ENCODE measurements around the gene CNTNAP2. TPM values are rescaled to one million over a fixed set of nuclear protein-coding genes. Genes with fewer than 3 reads are reported as not detected.

The CNTNAP2 gene
- total and polyA plus RNA-seq, 11 donors, result 0.01 to 2.6 (median 0.31) TPM; not detected in 3

- no peaks in the 10 kb centered on the region for H3K36me3 ChIP-seq
Observed at GRCh38 chr7:148114804-148115203, 1998.2 kb downstream of the CNTNAP2 start.

GRCh38 chr7:148115308-148115707 is 1998.7 kb downstream of the CNTNAP2 start:
- Histone ChIP-seq H3K36me3 (no peaks in the 10 kb centered on the region), H3K4me1 (no peaks in the 10 kb centered on the region), H3K27me3 (peaks cover 0 to 10% (median 0%) of the 10 kb centered on the region in 9 donors), H3K27ac (no peak overlapping the region), H3K9me3 (peaks cover 0 to 2% (median 0%) of the 10 kb centered on the region in 12 donors), H3K4me3 (no peak overlapping the region)
- DNase-seq (no peak), ATAC-seq (no peak)
- no peak for TF ChIP-seq POLR2A (IDR thresholded peaks at IDR 0.05)
- no peak for TF ChIP-seq CTCF (IDR thresholded peaks at IDR 0.05)
- 63 to 84% (median 72%) methylated on average over 5 of the region's 5 CpGs for WGBS, 4 donors
- intact Hi-C loops (cut with DNase I), result no loop called here

More at GRCh38 chr7:148114804-148115203, 1998.2 kb downstream of the CNTNAP2 start:
- no peak for ATAC-seq
- Histone ChIP-seq H3K27me3 (peaks cover 0 to 7% (median 0%) of the 10 kb centered on the region in 9 donors), H3K9me3 (peaks cover 0 to 2% (median 0%) of the 10 kb centered on the region in 12 donors), H3K4me1 (no peaks in the 10 kb centered on the region), H3K27ac (no peak overlapping the region), H3K4me3 (no peak overlapping the region)
- TF ChIP-seq POLR2A (IDR thresholded peaks at IDR 0.05) (no peak), CTCF (IDR thresholded peaks at IDR 0.05) (no peak)
- 68 to 88% (median 79%) methylated on average over 3 of the region's 3 CpGs for WGBS, 4 donors
- no peak for DNase-seq
- intact Hi-C loops (cut with DNase I), result no loop called here

- H3K27ac ChIP-seq, result no peak overlapping the region
- H3K36me3 ChIP-seq, result no peaks in the 10 kb centered on the region
- no peak for DNase-seq
- no peak overlapping the region for H3K4me3 ChIP-seq
- H3K27me3 ChIP-seq, result peaks cover 0 to 9% (median 0%) of the 10 kb centered on the region in 9 donors
- WGBS, 4 donors, result 69 to 72% (median 70%) methylated on average over 5 of the region's 5 CpGs
- peaks cover 0 to 2% (median 0%) of the 10 kb centered on the region in 12 donors for H3K9me3 ChIP-seq
- TF ChIP-seq POLR2A (IDR thresholded peaks at IDR 0.05) (no peak), CTCF (IDR thresholded peaks at IDR 0.05) (no peak)
- ATAC-seq, result no peak
- intact Hi-C loops (cut with DNase I), result no loop called here
- no peaks in the 10 kb centered on the region for H3K4me1 ChIP-seq
Observed at GRCh38 chr7:148116195-148116594, 1999.6 kb downstream of the CNTNAP2 start.

- DNase-seq (no peak), ATAC-seq (no peak)
- intact Hi-C loops (cut with DNase I), result no loop called here
- Histone ChIP-seq H3K27me3 (peaks cover 0 to 9% (median 0%) of the 10 kb centered on the region in 9 donors), H3K4me3 (no peak overlapping the region), H3K36me3 (no peaks in the 10 kb centered on the region), H3K4me1 (no peaks in the 10 kb centered on the region), H3K9me3 (peaks cover 0 to 2% (median 0%) of the 10 kb centered on the region in 12 donors), H3K27ac (no peak overlapping the region)
- TF ChIP-seq CTCF (IDR thresholded peaks at IDR 0.05) (no peak), POLR2A (IDR thresholded peaks at IDR 0.05) (no peak)
- 80 to 90% (median 87%) methylated on average over 4 of the region's 4 CpGs for WGBS, 4 donors
Observed at GRCh38 chr7:148116829-148117403, 2000.3 kb downstream of the CNTNAP2 start.

Measured in heart left ventricle (tissue), 16 donors.